Measurements from ENCODE around the gene KLK7. TPM values are rescaled to one million over a fixed set of nuclear protein-coding genes. Genes with fewer than 3 reads are reported as not detected.

KLK7 gene
- not detected for total RNA-seq

DNA sequence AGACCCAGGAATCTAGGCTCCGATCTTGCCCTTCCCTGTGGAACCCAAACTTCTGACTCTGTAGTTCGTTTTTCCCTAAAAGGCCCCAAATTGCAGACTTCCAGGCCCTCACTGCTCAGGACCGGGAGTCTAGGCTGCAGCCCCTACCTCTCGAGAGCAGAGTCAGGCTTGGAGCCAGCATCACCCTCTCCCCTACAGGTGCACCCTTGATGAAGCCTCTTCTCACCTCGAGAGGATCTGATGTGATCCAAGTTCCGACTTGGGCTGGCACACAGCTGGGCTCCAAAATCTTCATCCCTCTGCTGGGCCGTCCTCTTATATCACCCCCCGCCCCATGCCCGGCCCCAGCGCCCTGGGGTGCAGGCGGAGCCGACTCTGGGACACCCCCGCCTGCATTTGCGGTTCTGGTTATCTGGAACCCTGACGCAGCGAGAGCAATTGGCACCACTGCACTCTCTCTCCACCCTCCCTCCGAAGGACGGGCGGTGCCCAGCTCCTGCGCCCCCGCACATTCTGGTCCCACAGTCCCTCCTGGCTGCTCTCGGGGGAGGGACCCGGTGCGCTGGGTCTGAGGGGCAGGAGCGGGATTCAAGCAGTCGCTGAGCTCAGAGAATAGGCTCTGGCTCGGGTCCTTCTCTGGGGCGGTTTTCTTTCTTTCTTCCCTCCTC lies at the start of gene KLK7:
Gene KLK7 (minus strand): TSS at position 293 of the 668 bp plus-strand sequence. CDS start 1,518 bp downstream, outside the sequence.
- no peak for ATAC-seq
- Mint-ChIP-seq H3K27me3 (peaks cover 38 to 50% of the 10 kb centered on the region in 2 donors), H3K36me3 (no peaks in the 10 kb centered on the region), H3K27ac (no peak within 1 kb of the TSS), H3K4me3 (no peak within 1 kb of the TSS), H3K4me1 (ENCODE audit: low read depth in 2 of 2) (peaks cover 0 to 4% of the 10 kb centered on the region in 2 donors), H3K9me3 (no peaks in the 10 kb centered on the region)
- no peak for DNase-seq (ENCODE audit: low spot score)

DNA sequence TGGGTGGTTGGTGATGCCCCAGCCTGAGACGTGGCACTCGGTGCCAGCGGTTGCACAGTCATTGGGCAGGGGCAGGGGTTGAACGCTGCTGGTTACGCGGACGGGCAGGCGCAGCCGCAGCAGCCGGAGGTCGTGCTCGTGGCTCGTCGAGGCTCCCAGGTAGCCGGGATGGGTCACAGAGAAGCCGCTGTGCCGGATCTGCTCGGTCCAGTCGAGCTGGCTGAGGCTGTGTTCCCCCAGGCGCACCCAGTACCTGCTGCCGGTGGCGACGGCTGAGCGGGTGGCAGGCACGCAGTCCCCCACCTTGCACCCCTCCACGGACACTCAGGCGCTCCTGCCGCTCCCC lies 48.1 kb upstream of the KLK7 start:
- Mint-ChIP-seq H3K27me3 (peaks cover 26 to 44% of the 10 kb centered on the region in 2 donors), H3K4me3 (no peak overlapping the region), H3K4me1 (ENCODE audit: low read depth in 2 of 2) (peaks cover 0 to under 1% of the 10 kb centered on the region in 2 donors), H3K27ac (no peak overlapping the region), H3K9me3 (no peaks in the 10 kb centered on the region), H3K36me3 (no peaks in the 10 kb centered on the region)
- no peak for ATAC-seq
- DNase-seq (ENCODE audit: low spot score), result no peak

DNA sequence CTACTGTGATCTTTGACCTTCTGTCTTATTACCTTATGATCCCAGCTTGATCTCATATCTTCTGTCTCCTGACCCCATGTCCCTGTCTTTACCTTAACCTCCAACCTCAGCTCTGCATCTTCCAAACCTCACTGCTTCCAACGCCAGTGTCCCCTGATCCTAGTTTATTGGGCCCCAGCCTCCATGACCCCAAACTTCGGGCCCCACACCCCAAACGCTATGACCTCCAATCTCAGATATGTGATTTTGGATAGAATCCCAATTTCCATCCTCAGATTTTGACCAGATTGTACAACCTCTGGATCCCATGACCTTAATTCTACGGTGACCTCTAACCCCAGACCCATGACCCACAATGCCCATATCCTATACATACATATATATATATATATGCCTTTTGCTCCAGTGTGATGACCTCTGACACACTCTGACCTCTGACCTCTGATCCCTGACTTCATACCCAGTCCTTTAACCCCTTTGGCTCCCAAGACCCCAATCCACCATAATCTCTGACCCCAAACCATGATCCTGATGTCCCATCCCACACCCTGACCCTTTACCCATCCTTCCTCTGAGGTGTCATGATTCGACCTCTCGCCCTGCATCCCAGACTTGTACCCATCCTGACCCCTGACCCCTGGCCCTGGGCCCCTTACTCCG lies 47.6 kb upstream of the KLK7 start:
- H3K4me1 Mint-ChIP-seq (ENCODE audit: low read depth in 2 of 2), result peaks cover 0 to 3% of the 10 kb centered on the region in 2 donors
- DNase-seq (ENCODE audit: low spot score), result no peak
- no peak overlapping the region for H3K27ac Mint-ChIP-seq
- no peaks in the 10 kb centered on the region for H3K36me3 Mint-ChIP-seq
- H3K27me3 Mint-ChIP-seq, result peaks cover 29 to 49% of the 10 kb centered on the region in 2 donors
- H3K9me3 Mint-ChIP-seq, result no peaks in the 10 kb centered on the region
- H3K4me3 Mint-ChIP-seq, result no peak overlapping the region
- ATAC-seq, result no peak

DNA sequence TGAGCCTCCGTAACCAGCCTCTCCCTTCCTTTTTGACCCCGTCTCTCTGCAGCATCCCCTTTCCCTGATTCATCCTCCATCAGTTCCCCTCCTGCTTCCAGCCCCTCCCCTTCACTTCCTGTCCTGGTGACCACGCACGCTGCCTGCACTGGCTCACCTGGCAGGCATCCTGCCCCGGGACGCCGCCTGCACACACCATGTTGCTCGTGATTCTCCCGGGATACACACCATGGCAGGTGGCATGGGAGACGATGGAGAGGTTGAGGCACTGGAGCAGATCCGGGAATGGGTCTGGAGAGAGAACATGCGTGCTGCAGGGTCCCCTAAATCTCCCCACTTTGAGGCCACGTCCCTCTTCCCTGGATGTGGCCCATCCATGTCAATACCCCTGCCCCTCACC lies 46.9 kb upstream of the KLK7 start:
- no peak overlapping the region for H3K27ac Mint-ChIP-seq
- ATAC-seq (no peak), DNase-seq (ENCODE audit: low spot score) (no peak)
- H3K4me1 Mint-ChIP-seq (ENCODE audit: low read depth in 2 of 2), result peaks cover 0 to 3% of the 10 kb centered on the region in 2 donors
- no peak overlapping the region for H3K4me3 Mint-ChIP-seq
- no peaks in the 10 kb centered on the region for H3K36me3 Mint-ChIP-seq
- H3K27me3 Mint-ChIP-seq, result peaks cover 29 to 49% of the 10 kb centered on the region in 2 donors
- H3K9me3 Mint-ChIP-seq, result no peaks in the 10 kb centered on the region

DNA sequence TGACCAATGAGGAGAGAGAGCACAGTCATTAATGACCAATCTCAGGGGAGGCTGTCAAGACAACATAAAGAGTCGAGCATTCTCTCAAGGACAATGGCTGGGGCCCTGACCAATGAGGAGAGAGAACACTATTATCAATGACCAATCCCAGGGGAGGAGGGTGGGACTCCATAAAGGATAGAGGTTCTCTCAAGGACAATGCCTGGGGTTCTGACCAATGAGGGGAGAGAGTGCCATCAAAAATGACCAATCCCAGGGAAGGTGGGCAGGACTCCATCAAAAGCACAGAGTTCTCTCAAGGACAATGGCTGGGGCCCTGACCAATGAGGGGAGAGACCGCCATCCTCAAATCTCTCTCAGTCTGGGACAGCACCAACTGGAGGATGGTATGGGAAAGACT lies 46.0 kb upstream of the KLK7 start:
- no peaks in the 10 kb centered on the region for H3K36me3 Mint-ChIP-seq
- H3K27ac Mint-ChIP-seq, result no peak overlapping the region
- no peak for ATAC-seq
- DNase-seq (ENCODE audit: low spot score), result no peak
- H3K4me3 Mint-ChIP-seq, result no peak overlapping the region
- H3K4me1 Mint-ChIP-seq (ENCODE audit: low read depth in 2 of 2), result peaks cover 0 to 3% of the 10 kb centered on the region in 2 donors
- no peaks in the 10 kb centered on the region for H3K9me3 Mint-ChIP-seq
- H3K27me3 Mint-ChIP-seq, result peaks cover 23 to 40% of the 10 kb centered on the region in 2 donors

DNA sequence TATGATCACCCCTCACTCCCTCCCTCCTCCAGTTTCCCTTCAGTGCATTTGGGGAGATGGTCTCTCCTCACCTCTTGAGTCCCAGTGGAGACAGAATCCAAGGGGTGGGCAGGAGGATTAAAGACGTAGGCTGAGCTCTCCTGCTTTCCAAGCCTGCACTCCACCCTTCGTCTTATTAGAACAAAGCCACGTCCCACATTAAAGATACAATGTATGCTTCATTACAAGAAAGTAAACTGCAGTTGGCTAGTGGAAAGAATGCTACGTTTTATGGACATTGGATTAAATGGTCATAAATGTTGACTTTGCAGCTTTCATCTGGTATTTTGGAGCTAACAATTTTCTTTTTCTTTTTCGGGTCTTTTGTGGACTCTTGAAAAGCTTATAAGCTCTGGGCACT lies 44.2 kb upstream of the KLK7 start:
- DNase-seq (ENCODE audit: low spot score), result no peak
- Mint-ChIP-seq H3K9me3 (no peaks in the 10 kb centered on the region), H3K36me3 (no peaks in the 10 kb centered on the region), H3K27ac (no peak overlapping the region), H3K4me3 (no peak overlapping the region), H3K4me1 (ENCODE audit: low read depth in 2 of 2) (peaks cover 0 to 3% of the 10 kb centered on the region in 2 donors), H3K27me3 (peaks cover 27 to 31% of the 10 kb centered on the region in 2 donors)
- ATAC-seq, result no peak

DNA sequence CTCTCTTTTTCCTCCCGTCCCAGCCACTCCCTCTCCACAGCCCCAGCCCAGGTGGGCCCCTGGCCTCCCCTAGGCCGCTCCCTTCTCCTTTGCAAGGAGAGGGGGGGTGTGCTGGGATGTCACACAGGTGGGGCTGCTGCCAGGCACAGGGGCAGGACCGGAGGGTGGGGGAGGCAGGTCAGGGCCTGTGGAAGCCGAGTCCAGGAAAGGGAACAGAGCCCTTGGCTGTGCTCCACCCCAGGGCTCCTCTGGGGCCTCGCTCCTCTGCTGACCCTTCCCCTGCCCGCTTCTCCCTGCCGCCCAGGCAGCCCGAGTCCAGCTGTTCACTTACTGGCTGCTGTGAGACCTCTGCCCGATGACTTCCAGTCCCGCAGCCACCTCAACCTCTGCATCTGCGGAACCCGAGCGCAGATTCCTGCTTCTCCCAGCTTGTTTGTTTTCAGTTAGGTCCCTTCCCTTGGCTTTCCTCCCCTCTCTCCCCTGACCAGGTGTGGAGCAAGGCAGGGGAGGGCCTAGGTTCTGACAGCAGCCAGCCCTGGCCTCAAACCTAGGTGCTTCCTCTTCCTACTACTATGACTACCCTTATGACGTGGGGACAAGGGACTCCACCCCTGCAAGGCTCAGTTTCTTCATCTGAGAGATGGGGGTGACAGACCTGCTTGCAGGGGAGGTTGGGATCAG lies 43.5 kb upstream of the KLK7 start:
- Mint-ChIP-seq H3K9me3 (no peaks in the 10 kb centered on the region), H3K4me1 (ENCODE audit: low read depth in 2 of 2) (peaks cover 0 to 3% of the 10 kb centered on the region in 2 donors), H3K4me3 (no peak overlapping the region), H3K27me3 (peaks cover 31 to 37% of the 10 kb centered on the region in 2 donors), H3K36me3 (no peaks in the 10 kb centered on the region), H3K27ac (no peak overlapping the region)
- ATAC-seq (no peak), DNase-seq (ENCODE audit: low spot score) (no peak)

DNA sequence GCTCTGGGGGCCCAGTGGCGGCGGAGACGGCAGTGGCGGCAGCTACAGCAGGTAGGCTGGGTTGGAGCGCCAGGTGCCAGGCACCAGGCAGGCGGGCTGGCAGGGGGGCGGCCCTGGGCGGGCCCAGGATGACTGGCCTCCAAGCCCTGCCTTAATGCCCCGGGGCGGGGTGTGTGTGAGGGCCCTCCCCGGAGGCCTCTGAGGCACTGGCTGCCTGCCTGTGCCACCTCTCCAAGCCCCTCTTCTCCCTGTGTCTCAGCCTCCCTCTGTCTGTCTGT lies 42.8 kb upstream of the KLK7 start, which contains the start of gene KLK11:
Gene KLK11 (minus strand): TSS at position 63 of the 278 bp plus-strand sequence. CDS start 985 bp downstream, outside the sequence.
- Mint-ChIP-seq H3K27ac (no peak within 1 kb of the TSS), H3K27me3 (peaks cover 30 to 34% of the 10 kb centered on the region in 2 donors), H3K36me3 (no peaks in the 10 kb centered on the region), H3K4me1 (ENCODE audit: low read depth in 2 of 2) (peaks cover 0 to 3% of the 10 kb centered on the region in 2 donors), H3K4me3 (no peak within 1 kb of the TSS), H3K9me3 (no peaks in the 10 kb centered on the region)
- DNase-seq (ENCODE audit: low spot score) (no peak), ATAC-seq (peak in 1 of 2 donors; percentile 12)

DNA sequence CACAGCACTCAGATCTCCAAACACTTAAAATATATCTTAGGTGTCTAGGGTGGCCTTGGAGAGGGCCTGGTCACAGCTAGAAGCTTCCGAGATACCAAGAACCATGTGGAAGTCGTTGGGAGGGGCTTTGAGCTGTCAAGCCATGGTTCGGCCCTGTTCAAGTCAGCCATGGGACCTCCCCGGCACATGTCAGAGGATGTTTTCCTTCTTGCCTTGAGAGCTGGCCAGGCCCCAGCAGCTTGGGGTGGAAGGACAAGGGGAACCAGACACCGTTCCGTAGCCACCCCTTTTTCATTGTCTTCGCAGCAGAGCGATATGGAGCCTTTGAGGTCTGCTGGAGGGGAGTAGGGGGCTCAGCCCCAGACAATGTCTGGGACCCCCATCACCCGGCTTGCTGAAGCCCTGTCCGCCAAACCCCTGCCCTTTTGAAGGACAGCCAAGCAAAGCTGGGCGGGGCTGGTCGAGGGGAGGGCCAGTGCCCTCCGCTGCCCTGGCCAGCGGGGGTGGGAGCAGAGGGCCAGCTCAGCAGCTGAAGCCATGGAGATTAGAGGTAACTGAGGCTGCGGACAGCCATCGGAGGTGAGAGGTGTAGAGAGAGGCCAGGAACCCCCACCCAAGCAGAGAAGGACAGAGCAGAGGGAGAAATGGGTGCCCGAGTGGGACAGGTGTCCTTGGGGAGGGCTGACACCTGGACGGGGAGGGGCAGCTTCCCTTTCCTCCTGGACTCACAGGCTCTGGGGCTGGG lies 42.3 kb upstream of the KLK7 start:
- no peak overlapping the region for H3K27ac Mint-ChIP-seq
- peaks cover 25 to 29% of the 10 kb centered on the region in 2 donors for H3K27me3 Mint-ChIP-seq
- ATAC-seq (peak in 1 of 2 donors; percentile 26), DNase-seq (ENCODE audit: low spot score) (no peak)
- H3K36me3 Mint-ChIP-seq, result no peaks in the 10 kb centered on the region
- no peak overlapping the region for H3K4me3 Mint-ChIP-seq
- H3K9me3 Mint-ChIP-seq, result no peaks in the 10 kb centered on the region
- peaks cover 0 to 3% of the 10 kb centered on the region in 2 donors for H3K4me1 Mint-ChIP-seq (ENCODE audit: low read depth in 2 of 2)

DNA sequence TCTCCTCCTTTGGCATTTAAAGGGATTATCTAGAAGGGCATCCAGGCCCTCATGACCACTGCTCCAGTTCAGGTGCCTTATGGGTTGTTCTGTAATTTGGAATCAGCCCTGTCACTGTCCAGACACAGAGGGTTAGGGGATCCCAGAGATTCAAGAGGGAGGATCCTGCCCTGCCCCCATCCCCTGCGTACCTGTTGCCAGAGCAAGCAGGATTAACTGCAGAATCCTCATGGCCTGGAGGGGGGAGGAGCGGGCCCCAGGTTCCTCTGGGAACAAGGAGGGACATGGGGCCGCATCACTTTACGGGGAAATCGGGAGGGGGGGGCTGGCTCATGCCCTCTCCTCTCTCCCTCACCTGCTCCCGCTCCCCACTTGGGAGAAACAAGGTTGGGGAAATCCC lies 41.7 kb upstream of the KLK7 start:
- ATAC-seq (no peak), DNase-seq (ENCODE audit: low spot score) (no peak)
- no peaks in the 10 kb centered on the region for H3K9me3 Mint-ChIP-seq
- peaks cover 0 to 3% of the 10 kb centered on the region in 2 donors for H3K4me1 Mint-ChIP-seq (ENCODE audit: low read depth in 2 of 2)
- no peak overlapping the region for H3K4me3 Mint-ChIP-seq
- H3K36me3 Mint-ChIP-seq, result no peaks in the 10 kb centered on the region
- peaks cover 24% of the 10 kb centered on the region in 2 donors for H3K27me3 Mint-ChIP-seq
- H3K27ac Mint-ChIP-seq, result no peak overlapping the region

DNA sequence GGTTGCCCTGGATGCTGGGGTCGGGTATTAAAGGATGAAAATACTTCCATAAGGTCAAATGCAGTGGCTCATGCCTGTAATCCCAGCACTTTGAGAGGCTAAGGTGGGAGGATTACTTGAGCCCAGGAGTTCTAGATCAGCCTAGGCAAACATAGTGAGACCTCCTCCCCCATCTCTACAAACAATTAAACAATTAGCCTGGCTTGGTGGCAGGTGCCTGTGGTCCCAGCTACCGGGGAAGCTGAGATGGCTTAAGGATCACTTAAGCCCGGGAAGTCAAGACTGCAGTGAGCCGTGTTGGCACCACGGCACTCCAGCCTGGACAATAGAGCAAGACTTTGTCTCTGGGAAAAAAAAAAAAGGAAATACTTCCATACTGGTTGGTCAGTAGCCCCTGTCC lies 41.2 kb upstream of the KLK7 start:
- Mint-ChIP-seq H3K4me3 (no peak overlapping the region), H3K9me3 (no peaks in the 10 kb centered on the region), H3K36me3 (no peaks in the 10 kb centered on the region), H3K4me1 (ENCODE audit: low read depth in 2 of 2) (peaks cover 3 to 6% of the 10 kb centered on the region in 2 donors), H3K27ac (no peak overlapping the region), H3K27me3 (peaks cover 25 to 28% of the 10 kb centered on the region in 2 donors)
- ATAC-seq, result no peak
- DNase-seq (ENCODE audit: low spot score), result no peak

DNA sequence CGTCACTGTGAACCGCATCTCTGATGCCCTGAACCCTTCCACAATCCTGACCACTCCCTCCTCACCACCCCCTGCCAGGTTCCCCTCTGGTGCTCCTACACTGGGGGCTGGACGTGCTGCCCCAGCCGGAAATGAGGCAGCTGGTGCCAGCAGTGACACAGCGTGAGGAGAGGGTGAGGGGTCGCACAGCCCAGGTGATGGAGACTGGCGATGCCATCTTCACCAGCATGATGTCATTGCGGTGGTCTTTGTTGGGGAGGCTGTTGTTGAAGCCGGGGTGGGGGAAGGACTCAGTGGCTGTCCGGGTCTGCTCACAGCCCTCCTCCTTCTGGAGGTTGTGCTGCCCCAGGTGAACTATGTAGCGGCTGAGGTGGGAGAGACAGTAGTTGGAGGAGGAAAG lies 40.2 kb upstream of the KLK7 start:
- Mint-ChIP-seq H3K36me3 (no peaks in the 10 kb centered on the region), H3K27me3 (peaks cover 28 to 32% of the 10 kb centered on the region in 2 donors), H3K4me3 (no peak overlapping the region), H3K27ac (no peak overlapping the region), H3K4me1 (ENCODE audit: low read depth in 2 of 2) (peaks cover 6 to 8% of the 10 kb centered on the region in 2 donors), H3K9me3 (no peaks in the 10 kb centered on the region)
- DNase-seq (ENCODE audit: low spot score) (no peak), ATAC-seq (no peak)

DNA sequence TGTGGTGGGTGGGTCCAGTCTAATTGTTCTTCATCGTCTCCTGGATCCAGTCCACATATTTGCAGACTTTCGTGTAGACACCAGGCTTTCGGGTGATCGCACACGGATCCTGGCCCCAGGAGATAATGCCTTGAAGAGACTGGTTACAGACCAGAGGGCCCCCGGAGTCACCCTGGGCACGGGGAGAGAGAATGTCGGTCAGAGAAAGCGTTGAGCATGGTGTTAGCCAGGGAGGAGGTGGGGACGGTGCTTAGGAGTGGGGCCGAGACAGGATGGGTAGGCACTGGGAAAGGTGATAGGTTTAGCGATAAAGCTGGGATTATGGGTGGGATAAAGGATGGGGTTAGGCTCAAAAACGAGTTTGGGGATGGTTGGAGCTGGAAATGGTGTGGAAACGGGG lies 38.8 kb upstream of the KLK7 start:
- peaks cover 16 to 17% of the 10 kb centered on the region in 2 donors for H3K4me1 Mint-ChIP-seq (ENCODE audit: low read depth in 2 of 2)
- peaks cover 7% of the 10 kb centered on the region for H3K36me3 Mint-ChIP-seq
- H3K4me3 Mint-ChIP-seq, result no peak overlapping the region
- no peaks in the 10 kb centered on the region for H3K9me3 Mint-ChIP-seq
- H3K27ac Mint-ChIP-seq, result no peak overlapping the region
- DNase-seq (ENCODE audit: low spot score) (no peak), ATAC-seq (no peak)
- H3K27me3 Mint-ChIP-seq, result peaks cover 37 to 43% of the 10 kb centered on the region in 2 donors

Data from natural killer cell treated with Interleukin-12 subunit alpha and Interleukin-12 subunit beta and Interleukin-15 and Interleukin-18, amount 100 ng/mL, for 72 hours (primary cell).